Esophagus squamous epithelium (tissue), 5 donors: ENCODE measurements around the gene SLC7A6. TPM values are rescaled to one million over a fixed set of nuclear protein-coding genes. Genes with fewer than 3 reads are reported as not detected.
A peak's percentile ranks its signal among the peaks of the same experiment; 100 is the strongest.

Source experiments
- DNase-seq: peaks from one replicate; lab custom pipeline; 2025; lab: John Stamatoyannopoulos, UW
- H3K27ac ChIP-seq, 4 donors: fragments of 200-600 bp; sonication (generic); one replicate each; pipeline ENCODE4 v1.5.1; 2016 to 2019; ENCODE audit warnings: mild to moderate bottlenecking in 1 of 4
- H3K27me3 ChIP-seq, 4 donors: fragments of 200-600 bp; sonication (generic); 1 replicate in 3 of 4; 2 replicates in 1 of 4; pipeline versions ENCODE4 v1.5.1 to v1.6.0; 2017 to 2021; ENCODE audit warnings: antibody characterized with exemption in 1 of 4
- H3K36me3 ChIP-seq, 3 donors: fragments of 200-600 bp; sonication (generic); one replicate each; pipeline ENCODE4 v1.5.1; 2016 to 2019
- H3K4me1 ChIP-seq, 3 donors: fragments of 200-600 bp; sonication (generic); one replicate each; pipeline ENCODE4 v1.5.1; 2017 to 2019
- H3K4me3 ChIP-seq, 4 donors: fragments of 200-600 bp; sonication (generic); 1 replicate in 3 of 4; 2 replicates in 1 of 4; pipeline ENCODE4 v1.5.1; 2016 to 2019; ENCODE audit warnings: mild to moderate bottlenecking in 2 of 4, moderate library complexity in 1 of 4
- H3K9me3 ChIP-seq, 3 donors: fragments of 200-600 bp; sonication (generic); one replicate each; pipeline ENCODE4 v1.5.1; 2016 to 2019
- POLR2A ChIP-seq, 4 donors: fragments of 450-650 bp; IDR thresholded peaks; one replicate each; pipeline ENCODE4 v1.6.1; 2017; ENCODE audit warnings: antibody characterized with exemption in 4 of 4, mild to moderate bottlenecking in 4 of 4, moderate library complexity in 3 of 4
- WGBS, 2 donors: methylation state at CpG; one replicate each; pipeline ENCODE4 v1.1.5; 2018; 5-methylcytosine and 5-hydroxymethylcytosine counted together
- intact Hi-C: fragments of 100-400 bp; cut with DNase I; formaldehyde crosslinking; loops from one replicate; pipeline ENCODE4 v1.15.0; 2022
- total RNA-seq, 4 donors: library from RNA; depleted of rRNA; stranded (reverse); fragments of >200 nt; gene quantifications; one replicate each; pipeline ENCODE4 v1.1.0, GENCODE V29; 2016
- TF ChIP-seq, protein P1 (sequence below), 6 experiments: fragments of 450-650 bp in 4 of 6; fragments of 200-600 bp in 2 of 6; sonication (generic) in 2 of 6; IDR thresholded peaks; one replicate each; pipeline ENCODE4 v1.5.1; 2016 to 2019; ENCODE audit warnings: antibody characterized with exemption in 6 of 6, mild to moderate bottlenecking in 4 of 6, moderate library complexity in 4 of 6
- donor health status: DM: yes; HTN: yes; CAD: no.

Gene SLC7A6
- total RNA-seq, 4 donors from 2014 or later = 5.7 to 28.2 (median 7.9) TPM

DNA sequence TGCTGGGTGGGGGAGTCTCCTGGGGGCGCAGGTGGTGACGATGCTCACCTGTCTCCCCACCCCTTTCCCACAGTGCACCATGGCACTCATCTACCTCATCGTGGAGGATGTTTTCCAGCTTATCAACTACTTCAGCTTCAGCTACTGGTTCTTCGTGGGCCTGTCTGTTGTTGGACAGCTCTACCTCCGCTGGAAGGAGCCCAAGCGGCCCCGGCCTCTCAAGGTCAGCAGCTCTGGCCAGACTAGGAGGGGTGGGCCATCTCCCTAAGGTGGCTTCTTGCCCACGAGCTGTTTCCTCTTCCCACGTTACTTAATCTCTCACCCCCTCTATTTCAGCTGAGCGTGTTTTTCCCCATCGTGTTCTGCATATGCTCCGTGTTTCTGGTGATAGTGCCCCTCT lies 32.0 kb downstream of the SLC7A6 start:
- peaks cover 12 to 100% (median 36%) of the 10 kb centered on the region in 3 donors for H3K36me3 ChIP-seq
- no peak for DNase-seq

DNA sequence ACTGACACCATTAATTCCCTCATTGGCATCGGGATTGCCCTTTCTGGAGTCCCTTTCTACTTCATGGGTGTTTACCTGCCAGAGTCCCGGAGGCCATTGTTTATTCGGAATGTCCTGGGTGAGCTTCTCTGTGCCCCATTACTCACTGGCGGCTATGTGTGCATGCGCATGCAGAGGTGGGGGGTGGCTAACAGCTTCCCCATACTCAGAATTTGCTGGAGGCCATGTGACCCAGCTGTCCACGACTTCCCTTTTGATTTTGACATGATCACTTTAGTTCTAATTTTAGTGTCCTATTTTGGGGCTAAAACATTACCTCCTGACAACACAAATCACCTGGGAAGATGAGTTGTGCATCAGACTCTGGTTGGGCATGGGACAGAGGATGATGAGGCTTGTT lies 32.4 kb downstream of the SLC7A6 start:
- peaks cover 14 to 100% (median 39%) of the 10 kb centered on the region in 3 donors for H3K36me3 ChIP-seq
- H3K27me3 ChIP-seq = no peaks in the 10 kb centered on the region
- H3K27ac ChIP-seq = no peak overlapping the region
- H3K4me1 ChIP-seq = peaks cover 0 to 30% (median 27%) of the 10 kb centered on the region in 3 donors
- no peak overlapping the region for H3K4me3 ChIP-seq
- intact Hi-C loops = loop anchor here (10.0 kb wide), 1 partner anchor 58 kb away; no protein-coding TSS in a partner anchor
- TF ChIP-seq, protein P1, sequence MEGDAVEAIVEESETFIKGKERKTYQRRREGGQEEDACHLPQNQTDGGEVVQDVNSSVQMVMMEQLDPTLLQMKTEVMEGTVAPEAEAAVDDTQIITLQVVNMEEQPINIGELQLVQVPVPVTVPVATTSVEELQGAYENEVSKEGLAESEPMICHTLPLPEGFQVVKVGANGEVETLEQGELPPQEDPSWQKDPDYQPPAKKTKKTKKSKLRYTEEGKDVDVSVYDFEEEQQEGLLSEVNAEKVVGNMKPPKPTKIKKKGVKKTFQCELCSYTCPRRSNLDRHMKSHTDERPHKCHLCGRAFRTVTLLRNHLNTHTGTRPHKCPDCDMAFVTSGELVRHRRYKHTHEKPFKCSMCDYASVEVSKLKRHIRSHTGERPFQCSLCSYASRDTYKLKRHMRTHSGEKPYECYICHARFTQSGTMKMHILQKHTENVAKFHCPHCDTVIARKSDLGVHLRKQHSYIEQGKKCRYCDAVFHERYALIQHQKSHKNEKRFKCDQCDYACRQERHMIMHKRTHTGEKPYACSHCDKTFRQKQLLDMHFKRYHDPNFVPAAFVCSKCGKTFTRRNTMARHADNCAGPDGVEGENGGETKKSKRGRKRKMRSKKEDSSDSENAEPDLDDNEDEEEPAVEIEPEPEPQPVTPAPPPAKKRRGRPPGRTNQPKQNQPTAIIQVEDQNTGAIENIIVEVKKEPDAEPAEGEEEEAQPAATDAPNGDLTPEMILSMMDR (IDR thresholded peaks at IDR 0.05) = no peak
- no peak for TF ChIP-seq POLR2A (IDR thresholded peaks at IDR 0.05)
- no peaks in the 10 kb centered on the region for H3K9me3 ChIP-seq
- WGBS, 2 donors = 79 to 84% methylated on average over 4 to 6 of the region's 6 CpGs
- DNase-seq = no peak

More for the DNA sequence above, 32.0 kb downstream of the SLC7A6 start:
- intact Hi-C loops = loop anchor here (10.0 kb wide), 1 partner anchor 59 kb away; no protein-coding TSS in a partner anchor
- H3K27me3 ChIP-seq = no peaks in the 10 kb centered on the region
- H3K4me3 ChIP-seq = no peak overlapping the region
- H3K4me1 ChIP-seq = peaks cover 0 to 30% (median 27%) of the 10 kb centered on the region in 3 donors
- WGBS, 2 donors = 85 to 87% methylated on average over 12 of the region's 12 CpGs
- no peak overlapping the region for H3K27ac ChIP-seq
- TF ChIP-seq POLR2A (IDR thresholded peaks at IDR 0.05) = no peak
- H3K9me3 ChIP-seq = no peaks in the 10 kb centered on the region

DNA sequence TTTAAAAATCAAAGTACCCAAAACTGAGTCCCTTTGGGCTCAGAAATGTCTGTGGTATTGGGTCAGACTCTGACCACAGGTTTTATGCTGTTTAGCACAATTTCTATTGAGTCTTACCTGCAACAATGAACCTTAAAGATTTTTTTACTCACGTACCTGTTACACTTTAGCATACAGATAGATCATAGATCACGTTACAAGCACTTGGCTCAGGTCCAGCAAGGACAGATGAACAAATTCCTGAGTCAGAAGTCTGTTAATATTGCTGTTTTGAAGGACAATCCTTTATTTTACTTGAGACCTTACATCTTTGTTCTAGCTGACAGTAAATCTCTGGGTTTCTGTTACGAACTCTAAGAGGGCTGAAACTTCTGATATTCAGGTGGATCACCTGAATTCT lies 33.6 kb downstream of the SLC7A6 start:
- Histone ChIP-seq H3K4me1 (peaks cover 0 to 30% (median 27%) of the 10 kb centered on the region in 3 donors), H3K36me3 (peaks cover 14 to 100% (median 46%) of the 10 kb centered on the region in 3 donors), H3K27me3 (no peaks in the 10 kb centered on the region), H3K4me3 (no peak overlapping the region), H3K9me3 (no peaks in the 10 kb centered on the region), H3K27ac (peak overlapping the region in 2 of 4 donors; percentile 69 to 70)
- intact Hi-C loops = loop anchor here (10.0 kb wide), 1 partner anchor 57 kb away; no protein-coding TSS in a partner anchor
- WGBS, 2 donors = 51 to 62% methylated on average over 3 of the region's 3 CpGs
- no peak for DNase-seq
- TF ChIP-seq, protein P1 (IDR thresholded peaks at IDR 0.05) = no peak
- no peak for TF ChIP-seq POLR2A (IDR thresholded peaks at IDR 0.05)

DNA sequence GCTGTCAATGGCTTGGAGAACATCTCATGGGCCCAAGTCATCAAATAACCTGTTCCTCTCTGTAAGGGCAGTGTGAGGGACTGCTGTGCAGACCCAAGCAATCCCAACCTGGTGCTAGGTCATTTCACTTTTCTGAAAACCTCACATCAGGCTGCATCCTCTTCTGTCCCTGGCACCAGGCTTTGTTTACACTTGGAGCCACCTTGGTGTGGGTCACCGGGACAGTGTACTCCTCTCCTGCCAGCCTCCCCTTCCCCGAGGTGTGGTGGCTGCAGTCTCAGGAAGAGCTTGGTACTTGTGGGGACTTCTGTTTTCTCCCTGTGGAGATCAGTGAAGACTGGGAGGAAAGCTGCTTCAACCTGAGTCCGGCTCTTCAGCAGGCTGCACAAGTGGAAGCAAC lies 34.0 kb downstream of the SLC7A6 start:
- peak overlapping the region; percentile 49 to 70 (median 67) for H3K27ac ChIP-seq
- H3K27me3 ChIP-seq = no peaks in the 10 kb centered on the region
- no peak overlapping the region for H3K4me3 ChIP-seq
- H3K36me3 ChIP-seq = peaks cover 14 to 100% (median 50%) of the 10 kb centered on the region in 3 donors
- no peaks in the 10 kb centered on the region for H3K9me3 ChIP-seq
- 84 to 100% methylated on average over 1 to 3 of the region's 3 CpGs for WGBS, 2 donors
- intact Hi-C loops = loop anchor here (10.0 kb wide), 1 partner anchor 56 kb away; no protein-coding TSS in a partner anchor
- no peak for DNase-seq
- peaks cover 0 to 30% (median 27%) of the 10 kb centered on the region in 3 donors for H3K4me1 ChIP-seq
- no peak for TF ChIP-seq POLR2A (IDR thresholded peaks at IDR 0.05)
- TF ChIP-seq, protein P1 (IDR thresholded peaks at IDR 0.05) = no peak

DNA sequence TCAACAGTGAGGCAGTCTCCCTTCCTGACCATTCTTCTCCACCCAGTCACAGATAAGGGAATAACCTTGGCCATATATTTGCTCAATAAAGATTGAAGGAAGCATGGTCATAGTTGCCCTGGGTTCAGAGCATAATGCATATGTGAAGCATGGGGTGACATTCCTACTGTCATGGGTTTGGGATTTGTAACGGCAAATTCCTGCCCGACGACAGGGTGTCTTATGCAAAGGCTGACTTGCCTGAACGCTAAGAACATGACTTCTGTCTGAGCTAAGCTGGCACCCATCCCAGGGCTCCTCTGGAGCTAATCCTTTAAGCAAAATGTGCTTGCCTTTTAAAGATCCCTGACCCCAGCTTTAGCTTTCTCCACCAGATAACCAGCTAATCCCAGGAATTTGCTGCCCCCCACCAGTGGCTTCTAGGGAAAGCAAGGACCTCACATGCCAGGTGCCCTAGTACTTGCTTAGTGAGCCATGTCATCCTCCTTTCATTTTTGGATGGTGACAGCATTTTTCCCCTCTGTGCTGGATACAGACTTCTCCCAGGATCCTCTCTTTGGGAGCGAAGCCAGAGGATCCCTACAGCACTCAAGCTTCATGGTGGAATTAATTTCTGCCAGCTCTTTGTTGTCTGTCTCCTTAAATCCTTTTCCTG lies 34.7 kb downstream of the SLC7A6 start:
- Histone ChIP-seq H3K4me3 (no peak overlapping the region), H3K9me3 (no peaks in the 10 kb centered on the region), H3K4me1 (peaks cover 0 to 30% (median 27%) of the 10 kb centered on the region in 3 donors), H3K27me3 (no peaks in the 10 kb centered on the region), H3K27ac (peak overlapping the region; percentile 49 to 70 (median 67)), H3K36me3 (peaks cover 14 to 100% (median 51%) of the 10 kb centered on the region in 3 donors)
- DNase-seq = no peak
- no peak for TF ChIP-seq POLR2A (IDR thresholded peaks at IDR 0.05)
- TF ChIP-seq, protein P1 (IDR thresholded peaks at IDR 0.05) = no peak
- 22 to 30% methylated on average over 5 of the region's 5 CpGs for WGBS, 2 donors
- intact Hi-C loops = loop anchor here (10.0 kb wide), 1 partner anchor 56 kb away; no protein-coding TSS in a partner anchor
